Keratinocyte (primary cell): ENCODE results near the gene TCF15.
A peak's percentile ranks its signal among the peaks of the same experiment; 100 is the strongest.

Source experiments
- EZH2 ChIP-seq: IDR thresholded peaks from one replicate; pipeline ENCODE4 v1.6.1; 2012; ENCODE audit warnings: inconsistent platforms, mild to moderate bottlenecking, low read length, moderate library complexity
- TF ChIP-seq, protein P1 (sequence below), 3 experiments: IDR thresholded peaks in 1 of 3; conservative IDR thresholded peaks in 1 of 3; optimal IDR thresholded peaks in 1 of 3; 2 replicates in 2 of 3; 3 replicates in 1 of 3; pipeline versions ENCODE3 to v1.5.1; 2011; ENCODE audit warnings: low read length in 3 of 3, mild to moderate bottlenecking in 3 of 3, moderate library complexity in 2 of 3, control low read depth in 1 of 3, inconsistent platforms in 1 of 3; ENCODE audit not compliant: insufficient read depth in 2 of 3; ENCODE audit errors: extremely low read depth in 1 of 3

DNA sequence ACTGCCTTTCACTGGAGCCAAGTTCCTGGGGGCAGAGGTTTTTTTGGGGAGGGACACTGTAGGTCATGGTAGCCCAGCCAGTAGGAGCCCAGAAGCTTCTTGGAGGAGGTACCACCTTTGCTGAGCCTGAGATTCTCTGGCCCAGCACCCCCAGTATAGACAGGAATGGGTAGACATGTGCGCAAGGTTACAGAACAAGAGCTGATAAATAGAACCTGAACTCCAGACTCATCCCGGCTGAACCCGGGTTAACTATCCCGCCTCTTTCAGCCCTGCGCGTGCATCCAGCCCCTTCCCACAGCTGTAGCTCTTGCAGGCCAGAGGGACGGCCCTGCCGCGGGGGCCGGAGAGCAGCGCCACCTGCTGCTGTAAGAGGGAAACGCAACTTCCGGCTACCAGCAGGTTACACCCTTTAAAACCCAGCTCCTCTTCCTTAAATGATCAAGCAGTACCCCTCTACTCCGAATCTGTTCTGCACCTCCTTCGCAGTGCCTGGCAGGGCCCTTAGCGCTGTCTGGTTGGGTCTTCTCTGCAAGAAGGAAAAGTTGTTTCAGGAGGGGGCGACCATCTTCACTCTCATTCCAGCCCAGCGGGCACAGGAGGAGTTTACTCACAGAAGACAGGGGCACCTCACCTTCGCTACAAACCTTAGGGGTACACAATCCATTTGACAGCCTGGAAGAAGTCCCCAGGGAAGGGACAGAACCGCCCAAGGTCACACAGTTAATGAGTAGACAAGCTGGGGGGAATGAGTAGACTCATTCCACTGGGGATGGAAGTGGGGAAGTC, 35.4 kb upstream of the TCF15 start:
- TF ChIP-seq, protein P1, sequence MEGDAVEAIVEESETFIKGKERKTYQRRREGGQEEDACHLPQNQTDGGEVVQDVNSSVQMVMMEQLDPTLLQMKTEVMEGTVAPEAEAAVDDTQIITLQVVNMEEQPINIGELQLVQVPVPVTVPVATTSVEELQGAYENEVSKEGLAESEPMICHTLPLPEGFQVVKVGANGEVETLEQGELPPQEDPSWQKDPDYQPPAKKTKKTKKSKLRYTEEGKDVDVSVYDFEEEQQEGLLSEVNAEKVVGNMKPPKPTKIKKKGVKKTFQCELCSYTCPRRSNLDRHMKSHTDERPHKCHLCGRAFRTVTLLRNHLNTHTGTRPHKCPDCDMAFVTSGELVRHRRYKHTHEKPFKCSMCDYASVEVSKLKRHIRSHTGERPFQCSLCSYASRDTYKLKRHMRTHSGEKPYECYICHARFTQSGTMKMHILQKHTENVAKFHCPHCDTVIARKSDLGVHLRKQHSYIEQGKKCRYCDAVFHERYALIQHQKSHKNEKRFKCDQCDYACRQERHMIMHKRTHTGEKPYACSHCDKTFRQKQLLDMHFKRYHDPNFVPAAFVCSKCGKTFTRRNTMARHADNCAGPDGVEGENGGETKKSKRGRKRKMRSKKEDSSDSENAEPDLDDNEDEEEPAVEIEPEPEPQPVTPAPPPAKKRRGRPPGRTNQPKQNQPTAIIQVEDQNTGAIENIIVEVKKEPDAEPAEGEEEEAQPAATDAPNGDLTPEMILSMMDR (optimal IDR thresholded peaks at IDR 0.05 in 1 of 3, IDR thresholded peaks at IDR 0.05 in 1 of 3, conservative IDR thresholded peaks at IDR 0.05 in 1 of 3; ENCODE audit: extremely low read depth in 1 of 3, insufficient read depth in 2 of 3, low read length in 3 of 3), result peak; percentile 89 to 98 (median 95)
- no peak for TF ChIP-seq EZH2
